ENCODE data around the gene FOSL1. TPM values are rescaled to one million over a fixed set of nuclear protein-coding genes. Genes with fewer than 3 reads are reported as not detected.

FOSL1 gene
- total RNA-seq, 1 experiment from 2014 or later = 125 TPM

DNA sequence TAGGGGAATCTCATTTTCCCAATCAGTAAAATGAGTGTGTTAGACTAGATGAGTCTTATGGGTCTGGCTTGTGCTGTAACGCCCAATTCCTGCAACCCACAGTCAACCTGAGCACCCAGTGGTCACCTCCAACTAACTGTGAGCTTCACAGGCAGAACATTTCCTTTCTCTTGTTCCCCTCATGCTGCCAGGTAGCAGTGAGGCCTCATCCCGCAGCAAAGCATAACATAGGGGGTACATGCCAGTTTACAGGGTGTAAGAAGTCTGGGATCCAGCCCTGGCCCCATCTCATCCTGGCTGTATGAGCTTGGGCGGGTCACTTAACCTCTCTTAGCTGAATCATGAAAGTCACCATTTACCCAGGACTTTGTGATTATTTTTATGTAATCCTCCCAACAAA lies 31.3 kb downstream of the FOSL1 start:
- Histone ChIP-seq H3K4me2 (ENCODE audit: low read length) (no peak overlapping the region), H2AFZ (ENCODE audit: low read depth, low read length, poor library complexity, severe bottlenecking) (no peak overlapping the region), H3K4me3 (replicated peaks in 1 of 2; ENCODE audit: low read depth in 1 of 2, low read length in 2 of 2) (no peak overlapping the region), H3K36me3 (ENCODE audit: control insufficient read depth in 1 of 2, insufficient read depth in 2 of 2, low read length in 2 of 2) (peaks cover 5 to 11% of the 10 kb centered on the region in 2 experiments; a peak in 3 of 4 replicates), H3K9ac (ENCODE audit: low read length) (no peak overlapping the region), H3K9me2 (ENCODE audit: insufficient read depth) (no peaks in the 10 kb centered on the region), H3K27ac (ENCODE audit: low read depth, low read length) (no peak overlapping the region), H4K20me1 (ENCODE audit: insufficient read depth) (no peaks in the 10 kb centered on the region), H3K27me3 (ENCODE audit: insufficient read depth, low read length) (no peaks in the 10 kb centered on the region), H3K79me2 (ENCODE audit: insufficient read depth, low read length) (no peaks in the 10 kb centered on the region), H3K9me3 (ENCODE audit: control insufficient read depth in 1 of 2, insufficient read depth in 1 of 2, low read depth in 1 of 2, low read length in 2 of 2) (no peaks in the 10 kb centered on the region), H3K4me1 (ENCODE audit: control insufficient read depth in 1 of 2, insufficient read depth in 2 of 2, low read length in 2 of 2) (peaks cover 6 to 10% of the 10 kb centered on the region in 2 experiments; a peak in 3 of 4 replicates)
- RAD21 ChIA-PET (ENCODE audit: low non-redundant PET in 1 of 2, low total read pairs in 2 of 2, uncharacterized antibody in 2 of 2, unreplicated experiment in 2 of 2) = interaction anchor here in 1 of 2 experiments (0.5 kb wide), 1 partner anchor 51 kb away, joined by 3 read pairs; no protein-coding TSS in a partner anchor
- intact Hi-C loops (cut with micrococcal nuclease) = no loop called here
- CTCF ChIA-PET = interaction anchor here (2.1 kb wide), 1 partner anchor 9 kb away, joined by 12 read pairs; the partner anchor contains the start of gene MUS81
- no peak for DNase-seq (ENCODE audit: low read depth, low spot score)
- no TSS peak for BruUV-seq (replicated peaks)
- no peak for ATAC-seq
- TF ChIP-seq CBX3 (IDR thresholded peaks at IDR 0.05; ENCODE audit: low read depth) (no peak), FOSL1 (IDR thresholded peaks at IDR 0.05; ENCODE audit: low read depth) (no peak), CEBPB (IDR thresholded peaks at IDR 0.05; ENCODE audit: low read depth) (no peak), ZFX (IDR thresholded peaks at IDR 0.05) (no peak), TCF7L2 (IDR thresholded peaks at IDR 0.05; ENCODE audit: borderline replicate concordance, extremely low read depth, insufficient read depth, insufficient read length) (no peak), JUND (IDR thresholded peaks at IDR 0.05) (no peak), ZNF274 (IDR thresholded peaks at IDR 0.05; ENCODE audit: low read depth, low read length) (no peak), EGR1 (IDR thresholded peaks at IDR 0.05; ENCODE audit: low read depth) (no peak)
- TF ChIP-seq, protein P1, sequence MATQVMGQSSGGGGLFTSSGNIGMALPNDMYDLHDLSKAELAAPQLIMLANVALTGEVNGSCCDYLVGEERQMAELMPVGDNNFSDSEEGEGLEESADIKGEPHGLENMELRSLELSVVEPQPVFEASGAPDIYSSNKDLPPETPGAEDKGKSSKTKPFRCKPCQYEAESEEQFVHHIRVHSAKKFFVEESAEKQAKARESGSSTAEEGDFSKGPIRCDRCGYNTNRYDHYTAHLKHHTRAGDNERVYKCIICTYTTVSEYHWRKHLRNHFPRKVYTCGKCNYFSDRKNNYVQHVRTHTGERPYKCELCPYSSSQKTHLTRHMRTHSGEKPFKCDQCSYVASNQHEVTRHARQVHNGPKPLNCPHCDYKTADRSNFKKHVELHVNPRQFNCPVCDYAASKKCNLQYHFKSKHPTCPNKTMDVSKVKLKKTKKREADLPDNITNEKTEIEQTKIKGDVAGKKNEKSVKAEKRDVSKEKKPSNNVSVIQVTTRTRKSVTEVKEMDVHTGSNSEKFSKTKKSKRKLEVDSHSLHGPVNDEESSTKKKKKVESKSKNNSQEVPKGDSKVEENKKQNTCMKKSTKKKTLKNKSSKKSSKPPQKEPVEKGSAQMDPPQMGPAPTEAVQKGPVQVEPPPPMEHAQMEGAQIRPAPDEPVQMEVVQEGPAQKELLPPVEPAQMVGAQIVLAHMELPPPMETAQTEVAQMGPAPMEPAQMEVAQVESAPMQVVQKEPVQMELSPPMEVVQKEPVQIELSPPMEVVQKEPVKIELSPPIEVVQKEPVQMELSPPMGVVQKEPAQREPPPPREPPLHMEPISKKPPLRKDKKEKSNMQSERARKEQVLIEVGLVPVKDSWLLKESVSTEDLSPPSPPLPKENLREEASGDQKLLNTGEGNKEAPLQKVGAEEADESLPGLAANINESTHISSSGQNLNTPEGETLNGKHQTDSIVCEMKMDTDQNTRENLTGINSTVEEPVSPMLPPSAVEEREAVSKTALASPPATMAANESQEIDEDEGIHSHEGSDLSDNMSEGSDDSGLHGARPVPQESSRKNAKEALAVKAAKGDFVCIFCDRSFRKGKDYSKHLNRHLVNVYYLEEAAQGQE (IDR thresholded peaks at IDR 0.05; ENCODE audit: low read depth) = no peak
- TF ChIP-seq, protein P2, sequence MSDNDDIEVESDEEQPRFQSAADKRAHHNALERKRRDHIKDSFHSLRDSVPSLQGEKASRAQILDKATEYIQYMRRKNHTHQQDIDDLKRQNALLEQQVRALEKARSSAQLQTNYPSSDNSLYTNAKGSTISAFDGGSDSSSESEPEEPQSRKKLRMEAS (IDR thresholded peaks at IDR 0.05) = no peak
- POLR2A ChIA-PET = interaction anchor here (1.1 to 4.8 kb wide), 3 partner anchors 9 to 21 kb away, joined by 5 to 36 read pairs (median 5); partner anchors contain the start of genes CCDC85B, CFL1 and MUS81
